ENCODE data around the gene STK32C. TPM values are rescaled to one million over a fixed set of nuclear protein-coding genes. Genes with fewer than 3 reads are reported as not detected.
"Not testable (repeated sequence)": the region's sequence is repeated elsewhere in the genome, so short reads cannot be mapped to it uniquely, and the experiment has no call there.

The STK32C gene
- total and polyA plus RNA-seq, 2 donors from 2014 or later = 11.6 to 14.4 TPM

- not testable (repeated sequence) for FAIRE-seq; H3K9ac ChIP-seq (ENCODE audit: low read length in 3 of 3); H3K9me3 ChIP-seq (ENCODE audit: control insufficient read depth in 2 of 3, insufficient read depth in 1 of 3, low read length in 3 of 3); H3K4me3 ChIP-seq (ENCODE audit: low read length in 3 of 3); H3K27me3 ChIP-seq (ENCODE audit: control insufficient read depth, insufficient read depth, low read length); H3K27ac ChIP-seq (ENCODE audit: low read depth in 2 of 2, low read length in 2 of 2); H3K36me3 ChIP-seq (ENCODE audit: control insufficient read depth in 2 of 3, insufficient read depth in 3 of 3, low read length in 3 of 3); H3K4me1 ChIP-seq (ENCODE audit: control insufficient read depth in 2 of 3, insufficient read depth in 2 of 3, low read depth in 1 of 3, low read length in 3 of 3)
- DNase-seq = peak in 4 of 5 donors; percentile 75 to 80 (median 78)
- peak; percentile 77 for TF ChIP-seq CTCF (IDR thresholded peaks at IDR 0.05; ENCODE audit: borderline replicate concordance, extremely low read depth, insufficient read depth)
- intact Hi-C loops (cut with DNase I) = loop anchor here (10.0 kb wide), 1 partner anchor 128 kb away; no protein-coding TSS in a partner anchor
Measured at GRCh38 chr10:132352462-132353308, 44.9 kb upstream of the STK32C start.

GRCh38 chr10:132351611-132352010 is 43.9 kb upstream of the STK32C start:
- Histone ChIP-seq H3K4me1 (ENCODE audit: control insufficient read depth in 2 of 3, insufficient read depth in 2 of 3, low read depth in 1 of 3, low read length in 3 of 3) (no peaks in the 10 kb centered on the region), H3K9ac (ENCODE audit: low read length in 3 of 3) (no peak overlapping the region), H3K27me3 (ENCODE audit: control insufficient read depth, insufficient read depth, low read length) (no peaks in the 10 kb centered on the region), H3K27ac (ENCODE audit: low read depth in 2 of 2, low read length in 2 of 2) (no peak overlapping the region), H3K9me3 (ENCODE audit: control insufficient read depth in 2 of 3, insufficient read depth in 1 of 3, low read length in 3 of 3) (no peaks in the 10 kb centered on the region), H3K4me3 (ENCODE audit: low read length in 3 of 3) (no peak overlapping the region), H3K36me3 (ENCODE audit: control insufficient read depth in 2 of 3, insufficient read depth in 3 of 3, low read length in 3 of 3) (peaks cover 0 to 7% (median 2%) of the 10 kb centered on the region in 3 donors)
- intact Hi-C loops (cut with DNase I) = loop anchor here (10.0 kb wide), 1 partner anchor 127 kb away; no protein-coding TSS in a partner anchor
- TF ChIP-seq CTCF (IDR thresholded peaks at IDR 0.05; ENCODE audit: borderline replicate concordance, extremely low read depth, insufficient read depth) = no peak
- DNase-seq = no peak
- no peak for FAIRE-seq

- H3K4me1 ChIP-seq (ENCODE audit: control insufficient read depth in 2 of 3, insufficient read depth in 2 of 3, low read depth in 1 of 3, low read length in 3 of 3) = no peaks in the 10 kb centered on the region
- no peak overlapping the region for H3K27ac ChIP-seq (ENCODE audit: low read depth in 2 of 2, low read length in 2 of 2)
- no peaks in the 10 kb centered on the region for H3K27me3 ChIP-seq (ENCODE audit: control insufficient read depth, insufficient read depth, low read length)
- FAIRE-seq (no peak), DNase-seq (no peak)
- intact Hi-C loops (cut with DNase I) = loop anchor here (10.0 kb wide), 1 partner anchor 126 kb away; no protein-coding TSS in a partner anchor
- no peak for TF ChIP-seq CTCF (IDR thresholded peaks at IDR 0.05; ENCODE audit: borderline replicate concordance, extremely low read depth, insufficient read depth)
- H3K9ac ChIP-seq (ENCODE audit: low read length in 3 of 3) = no peak overlapping the region
- no peaks in the 10 kb centered on the region for H3K9me3 ChIP-seq (ENCODE audit: control insufficient read depth in 2 of 3, insufficient read depth in 1 of 3, low read length in 3 of 3)
- no peak overlapping the region for H3K4me3 ChIP-seq (ENCODE audit: low read length in 3 of 3)
- peaks cover 0 to 7% (median 2%) of the 10 kb centered on the region in 3 donors for H3K36me3 ChIP-seq (ENCODE audit: control insufficient read depth in 2 of 3, insufficient read depth in 3 of 3, low read length in 3 of 3)
Measured at GRCh38 chr10:132350946-132351345, 43.2 kb upstream of the STK32C start.
